Neural cell (in vitro differentiated cells): ENCODE results near the gene VWA5B1. TPM values are rescaled to one million over a fixed set of nuclear protein-coding genes. Genes with fewer than 3 reads are reported as not detected.

Experiments
- H2AFZ ChIP-seq: fragments of 200-600, 300-800 bp; sonication (generic), shearing (Covaris generic); 2 replicates; pipeline ENCODE4 v1.6.0; 2014; ENCODE audit warnings: low read depth, mild to moderate bottlenecking, antibody characterized with exemption, low read length, moderate library complexity
- H3F3A ChIP-seq: fragments of 200-600 bp; shearing (Covaris generic); 2 replicates; pipeline ENCODE4 v1.6.1; 2016; ENCODE audit warnings: mild to moderate bottlenecking, moderate library complexity, mixed read lengths, antibody characterized with exemption, low read length; ENCODE audit not compliant: insufficient read depth, poor library complexity, severe bottlenecking
- H3K27ac ChIP-seq: fragments of 200-600, 300-800 bp; sonication (generic), shearing (Covaris generic); 2 replicates; pipeline ENCODE4 v1.5.1; 2014; ENCODE audit warnings: mild to moderate bottlenecking, low read length, moderate library complexity
- H3K27me3 ChIP-seq: fragments of 300-800, 200-600 bp; sonication (generic), shearing (Covaris generic); 2 replicates; pipeline ENCODE4 v1.6.0; 2014; ENCODE audit warnings: mild to moderate bottlenecking, low read depth, low read length, moderate library complexity; ENCODE audit not compliant: insufficient read depth
- H3K36me3 ChIP-seq: fragments of 300-800, 200-600 bp; sonication (generic), shearing (Covaris generic); 2 replicates; pipeline ENCODE4 v1.5.1; 2014; ENCODE audit warnings: mild to moderate bottlenecking, antibody characterized with exemption, low read length, moderate library complexity; ENCODE audit not compliant: insufficient read depth
- H3K4me2 ChIP-seq: fragments of 300-800, 200-600 bp; sonication (generic), shearing (Covaris generic); 2 replicates; pipeline ENCODE4 v1.6.0; 2014; ENCODE audit warnings: mild to moderate bottlenecking, low read length
- H3K4me3 ChIP-seq: fragments of 300-800, 200-600 bp; sonication (generic), shearing (Covaris generic); 2 replicates; pipeline ENCODE4 v1.5.1; 2014; ENCODE audit warnings: mild to moderate bottlenecking, low read length, moderate library complexity
- H3K79me2 ChIP-seq: fragments of 200-600 bp; shearing (Covaris generic); replicated peaks from 2 replicates; pipeline ENCODE4 v1.6.0; 2014; ENCODE audit warnings: mild to moderate bottlenecking, low read length, moderate library complexity; ENCODE audit not compliant: insufficient read depth
- H3K9ac ChIP-seq: fragments of 300-800, 200-600 bp; sonication (generic), shearing (Covaris generic); 2 replicates; pipeline ENCODE4 v1.6.1; 2016; ENCODE audit warnings: mild to moderate bottlenecking, low read length, mixed read lengths
- H3K9me2 ChIP-seq: fragments of 200-600 bp; shearing (Covaris generic); 2 replicates; pipeline ENCODE4 v1.6.1; 2016; ENCODE audit warnings: mild to moderate bottlenecking, low read length, mixed read lengths; ENCODE audit not compliant: insufficient read depth
- H3K9me3 ChIP-seq: fragments of 200-600, 300-800 bp; sonication (generic), shearing (Covaris generic); 2 replicates; pipeline ENCODE4 v1.6.1; 2016; ENCODE audit warnings: mild to moderate bottlenecking, mixed run types, low read length, moderate library complexity, mixed read lengths
- H4K20me1 ChIP-seq: fragments of 200-600 bp; shearing (Covaris generic); 2 replicates; pipeline ENCODE4 v1.6.1; 2016; ENCODE audit warnings: mild to moderate bottlenecking, mixed run types; ENCODE audit not compliant: insufficient read depth
- EP300 ChIP-seq: fragments of 450-650 bp; conservative IDR thresholded peaks from 2 replicates; pipeline ENCODE4 v1.6.1; 2014; ENCODE audit warnings: antibody characterized with exemption, mild to moderate bottlenecking, moderate library complexity; ENCODE audit not compliant: poor library complexity, severe bottlenecking
- EZH2 ChIP-seq: fragments of 200-600, 300-800 bp; shearing (Covaris generic), sonication (generic); IDR thresholded peaks from 2 replicates; pipeline ENCODE4 v1.6.1; 2014; ENCODE audit warnings: antibody characterized with exemption, low read length, borderline replicate concordance, mild to moderate bottlenecking; ENCODE audit not compliant: insufficient read depth, poor library complexity, severe bottlenecking
- MXI1 ChIP-seq: fragments of 450-650 bp; conservative IDR thresholded peaks from 2 replicates; pipeline ENCODE4 v1.6.1; 2014; ENCODE audit warnings: antibody characterized with exemption, mild to moderate bottlenecking; ENCODE audit not compliant: poor library complexity, severe bottlenecking
- POLR2AphosphoS5 ChIP-seq: IDR thresholded peaks from 2 replicates; pipeline ENCODE4 v1.6.1; 2012
- RAD21 ChIP-seq: fragments of 450-650 bp; conservative IDR thresholded peaks from 2 replicates; pipeline ENCODE4 v1.6.1; 2014; ENCODE audit warnings: antibody characterized with exemption, mild to moderate bottlenecking, moderate library complexity
- SMC3 ChIP-seq: fragments of 450-650 bp; conservative IDR thresholded peaks from 2 replicates; pipeline ENCODE4 v1.6.1; 2014; ENCODE audit warnings: antibody characterized with exemption, mild to moderate bottlenecking, moderate library complexity; ENCODE audit not compliant: poor library complexity
- TAF1 ChIP-seq: IDR thresholded peaks from 2 replicates; pipeline ENCODE4 v1.6.1; 2012; ENCODE audit warnings: low read depth
- polyA plus RNA-seq: library from polyadenylated mRNA; depleted of rRNA; stranded (reverse); fragments of >200 nt; gene quantifications from 2 replicates; pipeline ENCODE4 v1.2.3, GENCODE V29; 2014
- TF ChIP-seq, protein P1 (sequence below): IDR thresholded peaks from 2 replicates; pipeline ENCODE4 v1.6.1; 2012; ENCODE audit warnings: borderline replicate concordance
- TF ChIP-seq, protein P2 (sequence below): fragments of 450-650 bp; IDR thresholded peaks from 2 replicates; pipeline ENCODE4 v1.5.1; 2014; ENCODE audit warnings: antibody characterized with exemption, mild to moderate bottlenecking, moderate library complexity; ENCODE audit not compliant: poor library complexity, severe bottlenecking

Gene VWA5B1
- polyA plus RNA-seq, 1 donor from 2014 or later = 0.27 TPM

DNA sequence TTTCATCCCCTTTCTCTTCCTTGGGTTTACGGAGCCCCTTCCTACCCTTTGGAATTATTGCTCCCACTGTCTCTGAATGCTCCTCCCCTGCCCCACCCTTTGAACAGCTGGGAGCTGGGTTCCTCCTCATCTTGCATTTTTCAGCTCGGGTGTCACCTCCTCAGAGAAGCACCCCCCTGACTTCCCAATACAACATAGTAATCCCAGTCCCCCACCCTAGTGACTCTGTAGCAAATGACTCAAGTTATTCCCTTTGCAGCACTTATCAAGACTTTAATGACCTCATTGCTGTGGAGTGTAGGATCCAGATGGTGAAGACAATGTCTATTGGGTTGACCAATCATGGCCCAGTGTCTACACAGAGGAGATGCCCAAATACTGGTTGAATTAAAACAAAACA, 8.9 kb upstream of the VWA5B1 start:
- Histone ChIP-seq H3F3A (no peaks in the 10 kb centered on the region), H3K4me3 (no peak overlapping the region), H3K9me2 (no peaks in the 10 kb centered on the region), H3K4me2 (no peak overlapping the region), H3K27me3 (no peaks in the 10 kb centered on the region), H3K9me3 (no peaks in the 10 kb centered on the region), H3K79me2 (no peaks in the 10 kb centered on the region), H4K20me1 (no peaks in the 10 kb centered on the region), H3K27ac (no peak overlapping the region), H3K9ac (no peak overlapping the region), H3K36me3 (no peaks in the 10 kb centered on the region), H2AFZ (no peak overlapping the region)
- TF ChIP-seq SMC3 = no peak
- TF ChIP-seq, protein P1, sequence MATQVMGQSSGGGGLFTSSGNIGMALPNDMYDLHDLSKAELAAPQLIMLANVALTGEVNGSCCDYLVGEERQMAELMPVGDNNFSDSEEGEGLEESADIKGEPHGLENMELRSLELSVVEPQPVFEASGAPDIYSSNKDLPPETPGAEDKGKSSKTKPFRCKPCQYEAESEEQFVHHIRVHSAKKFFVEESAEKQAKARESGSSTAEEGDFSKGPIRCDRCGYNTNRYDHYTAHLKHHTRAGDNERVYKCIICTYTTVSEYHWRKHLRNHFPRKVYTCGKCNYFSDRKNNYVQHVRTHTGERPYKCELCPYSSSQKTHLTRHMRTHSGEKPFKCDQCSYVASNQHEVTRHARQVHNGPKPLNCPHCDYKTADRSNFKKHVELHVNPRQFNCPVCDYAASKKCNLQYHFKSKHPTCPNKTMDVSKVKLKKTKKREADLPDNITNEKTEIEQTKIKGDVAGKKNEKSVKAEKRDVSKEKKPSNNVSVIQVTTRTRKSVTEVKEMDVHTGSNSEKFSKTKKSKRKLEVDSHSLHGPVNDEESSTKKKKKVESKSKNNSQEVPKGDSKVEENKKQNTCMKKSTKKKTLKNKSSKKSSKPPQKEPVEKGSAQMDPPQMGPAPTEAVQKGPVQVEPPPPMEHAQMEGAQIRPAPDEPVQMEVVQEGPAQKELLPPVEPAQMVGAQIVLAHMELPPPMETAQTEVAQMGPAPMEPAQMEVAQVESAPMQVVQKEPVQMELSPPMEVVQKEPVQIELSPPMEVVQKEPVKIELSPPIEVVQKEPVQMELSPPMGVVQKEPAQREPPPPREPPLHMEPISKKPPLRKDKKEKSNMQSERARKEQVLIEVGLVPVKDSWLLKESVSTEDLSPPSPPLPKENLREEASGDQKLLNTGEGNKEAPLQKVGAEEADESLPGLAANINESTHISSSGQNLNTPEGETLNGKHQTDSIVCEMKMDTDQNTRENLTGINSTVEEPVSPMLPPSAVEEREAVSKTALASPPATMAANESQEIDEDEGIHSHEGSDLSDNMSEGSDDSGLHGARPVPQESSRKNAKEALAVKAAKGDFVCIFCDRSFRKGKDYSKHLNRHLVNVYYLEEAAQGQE = no peak
- no peak for TF ChIP-seq POLR2AphosphoS5

DNA sequence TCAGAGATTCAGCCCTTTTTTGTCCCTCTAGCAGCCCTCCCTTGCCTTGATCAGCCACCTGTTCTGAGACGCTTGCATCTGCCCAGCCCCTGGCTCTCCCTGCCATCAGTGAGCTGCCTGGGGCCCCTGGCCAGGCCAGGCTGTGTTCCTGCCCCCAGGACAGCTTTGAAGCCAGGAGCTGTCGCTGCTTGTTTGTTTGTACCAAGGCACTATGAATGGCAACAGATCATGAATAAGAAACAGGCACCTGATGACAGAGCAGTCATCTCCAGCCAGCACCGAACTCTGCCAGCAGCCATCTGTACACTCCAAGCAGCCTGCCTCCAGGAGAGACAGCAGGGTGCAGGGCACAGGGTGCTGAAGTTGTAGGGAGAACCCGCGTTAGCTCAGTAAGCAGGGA, 8.1 kb upstream of the VWA5B1 start:
- no peak overlapping the region for H3K4me3 ChIP-seq
- H3K4me2 ChIP-seq = no peak overlapping the region
- no peaks in the 10 kb centered on the region for H3K79me2 ChIP-seq
- H3K9ac ChIP-seq = no peak overlapping the region
- H2AFZ ChIP-seq = no peak overlapping the region
- no peaks in the 10 kb centered on the region for H3K36me3 ChIP-seq
- no peaks in the 10 kb centered on the region for H3K27me3 ChIP-seq
- H3K27ac ChIP-seq = no peak overlapping the region
- no peaks in the 10 kb centered on the region for H3K9me2 ChIP-seq
- H4K20me1 ChIP-seq = no peaks in the 10 kb centered on the region
- TF ChIP-seq, protein P1 = no peak
- TF ChIP-seq MXI1 (no peak), SMC3 (no peak), EP300 (no peak), TAF1 (no peak), POLR2AphosphoS5 (no peak), EZH2 (no peak), RAD21 (no peak)
- TF ChIP-seq, protein P2, sequence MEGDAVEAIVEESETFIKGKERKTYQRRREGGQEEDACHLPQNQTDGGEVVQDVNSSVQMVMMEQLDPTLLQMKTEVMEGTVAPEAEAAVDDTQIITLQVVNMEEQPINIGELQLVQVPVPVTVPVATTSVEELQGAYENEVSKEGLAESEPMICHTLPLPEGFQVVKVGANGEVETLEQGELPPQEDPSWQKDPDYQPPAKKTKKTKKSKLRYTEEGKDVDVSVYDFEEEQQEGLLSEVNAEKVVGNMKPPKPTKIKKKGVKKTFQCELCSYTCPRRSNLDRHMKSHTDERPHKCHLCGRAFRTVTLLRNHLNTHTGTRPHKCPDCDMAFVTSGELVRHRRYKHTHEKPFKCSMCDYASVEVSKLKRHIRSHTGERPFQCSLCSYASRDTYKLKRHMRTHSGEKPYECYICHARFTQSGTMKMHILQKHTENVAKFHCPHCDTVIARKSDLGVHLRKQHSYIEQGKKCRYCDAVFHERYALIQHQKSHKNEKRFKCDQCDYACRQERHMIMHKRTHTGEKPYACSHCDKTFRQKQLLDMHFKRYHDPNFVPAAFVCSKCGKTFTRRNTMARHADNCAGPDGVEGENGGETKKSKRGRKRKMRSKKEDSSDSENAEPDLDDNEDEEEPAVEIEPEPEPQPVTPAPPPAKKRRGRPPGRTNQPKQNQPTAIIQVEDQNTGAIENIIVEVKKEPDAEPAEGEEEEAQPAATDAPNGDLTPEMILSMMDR = no peak
- H3K9me3 ChIP-seq = no peaks in the 10 kb centered on the region
- H3F3A ChIP-seq = no peaks in the 10 kb centered on the region
